ENCODE results near the gene CA11. TPM values are rescaled to one million over a fixed set of nuclear protein-coding genes. Genes with fewer than 3 reads are reported as not detected.

Gene CA11
- total and polyA plus RNA-seq, 2 experiments from 2014 or later = 15.6 to 26.3 TPM

GRCh38 chr19:48672994-48673393 lies 27.0 kb upstream of the CA11 start, which contains the start of gene NTN5:
NTN5 (minus strand) TSS chr19:48673017; CDS start chr19:48670986, 2,031 bp downstream.
- H3K4me3 ChIP-seq = no peak within 1 kb of the TSS

GRCh38 chr19:48671446-48671995 lies 25.5 kb upstream of the CA11 start:
- Histone ChIP-seq H3K27me3 (no peaks in the 10 kb centered on the region), H3K36me3 (no peaks in the 10 kb centered on the region), H3K9me3 (ENCODE audit: low read depth) (no peaks in the 10 kb centered on the region), H3K27ac (no peak overlapping the region), H3K4me1 (ENCODE audit: low read depth) (no peaks in the 10 kb centered on the region), H3K4me3 (no peak overlapping the region)
- DNase-seq (ENCODE audit: low read depth in 1 of 2, low spot score in 1 of 2) = no peak
- TF ChIP-seq CTCF (IDR thresholded peaks at IDR 0.05; ENCODE audit: low read depth, low read length) = no peak

More at GRCh38 chr19:48672994-48673393, 27.0 kb upstream of the CA11 start, which contains the start of gene NTN5:
- no peak for DNase-seq (ENCODE audit: low read depth in 1 of 2, low spot score in 1 of 2)
- TF ChIP-seq CTCF (IDR thresholded peaks at IDR 0.05; ENCODE audit: low read depth, low read length) = no peak
- H3K9me3 ChIP-seq (ENCODE audit: low read depth) = no peaks in the 10 kb centered on the region
- H3K27ac ChIP-seq = no peak within 1 kb of the TSS
- no peaks in the 10 kb centered on the region for H3K36me3 ChIP-seq
- no peaks in the 10 kb centered on the region for H3K4me1 ChIP-seq (ENCODE audit: low read depth)
- no peaks in the 10 kb centered on the region for H3K27me3 ChIP-seq

- DNase-seq (ENCODE audit: low read depth in 1 of 2, low spot score in 1 of 2) = no peak
- Histone ChIP-seq H3K27me3 (no peaks in the 10 kb centered on the region), H3K9me3 (ENCODE audit: low read depth) (no peaks in the 10 kb centered on the region), H3K36me3 (no peaks in the 10 kb centered on the region), H3K4me3 (no peak overlapping the region), H3K27ac (no peak overlapping the region), H3K4me1 (ENCODE audit: low read depth) (no peaks in the 10 kb centered on the region)
- no peak for TF ChIP-seq CTCF (IDR thresholded peaks at IDR 0.05; ENCODE audit: low read depth, low read length)
Measured at GRCh38 chr19:48670699-48671445, 24.9 kb upstream of the CA11 start.

DNA sequence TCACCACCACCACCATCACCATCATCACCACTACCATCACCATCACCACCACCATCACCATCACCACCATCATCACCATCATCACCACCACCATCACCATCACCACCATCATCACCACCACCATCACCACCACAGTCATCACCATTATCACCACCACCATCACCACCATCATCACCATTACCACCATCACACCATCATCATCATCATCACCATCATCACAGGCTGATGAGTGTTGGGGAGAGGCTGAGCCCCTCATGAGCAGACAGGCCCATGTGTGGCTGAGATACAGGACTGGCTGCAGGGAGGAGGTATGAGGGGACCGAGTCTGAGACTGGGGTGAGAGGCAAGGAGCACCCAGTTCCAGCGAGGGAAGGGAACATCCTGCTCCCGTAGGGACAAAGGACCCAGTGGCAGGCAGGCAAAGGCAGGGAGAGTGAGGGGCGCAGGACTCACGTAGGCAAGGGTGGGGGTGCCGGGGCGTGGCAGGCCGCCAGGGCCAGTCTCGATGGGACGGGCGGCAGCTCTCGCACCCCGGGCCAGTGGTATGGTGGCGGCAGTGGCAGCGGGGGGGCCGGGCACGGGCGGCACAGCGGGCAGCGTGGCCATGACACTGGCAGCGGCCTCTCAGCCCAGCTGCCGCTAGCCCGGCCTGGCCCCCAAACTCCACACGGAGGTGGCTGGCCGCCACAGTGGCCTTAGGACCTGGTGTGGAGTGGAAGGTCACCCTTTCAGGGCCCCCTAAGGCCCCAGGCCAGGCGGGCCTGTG lies 24.1 kb upstream of the CA11 start:
- Histone ChIP-seq H3K4me1 (ENCODE audit: low read depth) (no peaks in the 10 kb centered on the region), H3K36me3 (no peaks in the 10 kb centered on the region), H3K27ac (no peak overlapping the region), H3K27me3 (no peaks in the 10 kb centered on the region), H3K4me3 (no peak overlapping the region), H3K9me3 (ENCODE audit: low read depth) (no peaks in the 10 kb centered on the region)
- DNase-seq (ENCODE audit: low read depth in 1 of 2, low spot score in 1 of 2) = no peak
- no peak for TF ChIP-seq CTCF (IDR thresholded peaks at IDR 0.05; ENCODE audit: low read depth, low read length)

GRCh38 chr19:48668761-48669160 lies 22.8 kb upstream of the CA11 start:
- Histone ChIP-seq H3K36me3 (no peaks in the 10 kb centered on the region), H3K9me3 (ENCODE audit: low read depth) (no peaks in the 10 kb centered on the region), H3K4me1 (ENCODE audit: low read depth) (no peaks in the 10 kb centered on the region), H3K27me3 (no peaks in the 10 kb centered on the region), H3K4me3 (no peak overlapping the region), H3K27ac (no peak overlapping the region)
- TF ChIP-seq CTCF (IDR thresholded peaks at IDR 0.05; ENCODE audit: low read depth, low read length) = no peak
- no peak for DNase-seq (ENCODE audit: low read depth in 1 of 2, low spot score in 1 of 2)
